ENCODE results near the gene NRP2. TPM values are rescaled to one million over a fixed set of nuclear protein-coding genes. Genes with fewer than 3 reads are reported as not detected.

NRP2 gene
- total RNA-seq, 3 donors from 2014 or later = 18.4 to 32.0 (median 23.9) TPM

DNA sequence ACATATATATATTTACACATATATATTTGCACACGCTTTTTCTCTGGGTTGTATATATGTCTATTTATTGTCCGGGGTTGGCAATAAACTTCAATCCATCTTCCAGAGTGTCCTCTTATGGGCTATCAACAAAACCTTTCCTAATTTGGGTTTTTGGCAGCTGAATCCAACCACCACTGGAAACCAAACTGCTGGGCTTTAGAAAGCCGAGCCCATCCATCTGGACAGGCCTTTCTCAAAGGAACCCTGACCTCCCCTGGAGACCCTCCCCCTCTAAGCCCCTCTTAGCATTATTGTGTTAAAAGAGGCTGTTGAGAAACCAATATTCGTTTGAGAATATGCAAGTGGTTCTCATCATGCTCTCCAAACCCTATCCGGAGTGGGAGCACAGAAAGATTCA lies 153.6 kb downstream of the NRP2 start:
- no peak for TF ChIP-seq POLR2A (IDR thresholded peaks at IDR 0.05)
- Histone ChIP-seq H3K9me3 (no peaks in the 10 kb centered on the region), H3K4me3 (no peak overlapping the region), H3K27me3 (no peaks in the 10 kb centered on the region), H3K4me1 (no peaks in the 10 kb centered on the region), H3K27ac (no peak overlapping the region), H3K36me3 (no peaks in the 10 kb centered on the region)
- intact Hi-C loops (cut with DNase I; ENCODE audit: low total_unique reads) = no loop called here
- DNase-seq (ENCODE audit: low spot score in 2 of 2) = no peak

DNA sequence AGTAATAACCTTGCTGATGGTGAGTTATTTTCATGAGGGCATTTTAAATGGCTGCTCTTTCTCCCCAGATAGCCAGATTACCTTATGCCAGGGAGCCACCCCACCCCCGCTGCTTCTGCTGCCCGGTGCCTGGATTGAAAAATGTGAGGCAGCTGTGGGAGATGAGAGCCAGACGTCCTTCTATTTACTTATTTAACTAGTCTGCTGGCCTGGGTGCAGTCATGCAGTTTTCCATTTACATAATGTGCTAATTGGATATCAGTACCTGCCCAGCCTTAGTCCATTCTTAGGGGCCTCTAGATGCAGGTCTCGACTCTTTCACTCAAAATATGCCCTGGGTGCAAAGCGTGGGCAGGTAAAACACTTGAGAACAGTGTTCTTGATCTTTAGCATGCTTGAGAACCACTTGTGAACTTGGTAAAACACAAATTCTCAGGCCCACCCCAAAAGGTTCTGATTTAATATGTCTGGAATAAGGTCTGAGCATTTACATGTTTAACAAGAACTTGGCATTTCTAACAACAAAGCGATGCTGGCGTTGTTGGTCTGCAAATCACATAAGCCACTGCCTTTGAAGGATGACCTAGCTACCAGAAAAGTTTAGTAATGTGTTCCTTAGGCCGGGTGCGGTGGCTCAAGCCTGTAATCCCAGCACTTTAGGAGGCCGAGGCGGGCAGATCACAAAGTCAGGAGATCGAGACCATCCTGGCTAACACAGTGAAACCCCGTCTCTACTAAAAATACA lies 154.3 kb downstream of the NRP2 start:
- H3K36me3 ChIP-seq = no peaks in the 10 kb centered on the region
- no peak for TF ChIP-seq POLR2AphosphoS5 (IDR thresholded peaks at IDR 0.05)
- TF ChIP-seq POLR2A (IDR thresholded peaks at IDR 0.05) = no peak
- TF ChIP-seq, protein P1, sequence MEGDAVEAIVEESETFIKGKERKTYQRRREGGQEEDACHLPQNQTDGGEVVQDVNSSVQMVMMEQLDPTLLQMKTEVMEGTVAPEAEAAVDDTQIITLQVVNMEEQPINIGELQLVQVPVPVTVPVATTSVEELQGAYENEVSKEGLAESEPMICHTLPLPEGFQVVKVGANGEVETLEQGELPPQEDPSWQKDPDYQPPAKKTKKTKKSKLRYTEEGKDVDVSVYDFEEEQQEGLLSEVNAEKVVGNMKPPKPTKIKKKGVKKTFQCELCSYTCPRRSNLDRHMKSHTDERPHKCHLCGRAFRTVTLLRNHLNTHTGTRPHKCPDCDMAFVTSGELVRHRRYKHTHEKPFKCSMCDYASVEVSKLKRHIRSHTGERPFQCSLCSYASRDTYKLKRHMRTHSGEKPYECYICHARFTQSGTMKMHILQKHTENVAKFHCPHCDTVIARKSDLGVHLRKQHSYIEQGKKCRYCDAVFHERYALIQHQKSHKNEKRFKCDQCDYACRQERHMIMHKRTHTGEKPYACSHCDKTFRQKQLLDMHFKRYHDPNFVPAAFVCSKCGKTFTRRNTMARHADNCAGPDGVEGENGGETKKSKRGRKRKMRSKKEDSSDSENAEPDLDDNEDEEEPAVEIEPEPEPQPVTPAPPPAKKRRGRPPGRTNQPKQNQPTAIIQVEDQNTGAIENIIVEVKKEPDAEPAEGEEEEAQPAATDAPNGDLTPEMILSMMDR (IDR thresholded peaks at IDR 0.05) = no peak
- no peak for DNase-seq (ENCODE audit: low spot score in 2 of 2)
- H3K9me3 ChIP-seq = no peaks in the 10 kb centered on the region
- H3K27me3 ChIP-seq = no peaks in the 10 kb centered on the region
- intact Hi-C loops (cut with DNase I; ENCODE audit: low total_unique reads) = no loop called here
- no peak overlapping the region for H3K4me3 ChIP-seq
- H3K4me1 ChIP-seq = no peaks in the 10 kb centered on the region
- no peak overlapping the region for H3K27ac ChIP-seq

DNA sequence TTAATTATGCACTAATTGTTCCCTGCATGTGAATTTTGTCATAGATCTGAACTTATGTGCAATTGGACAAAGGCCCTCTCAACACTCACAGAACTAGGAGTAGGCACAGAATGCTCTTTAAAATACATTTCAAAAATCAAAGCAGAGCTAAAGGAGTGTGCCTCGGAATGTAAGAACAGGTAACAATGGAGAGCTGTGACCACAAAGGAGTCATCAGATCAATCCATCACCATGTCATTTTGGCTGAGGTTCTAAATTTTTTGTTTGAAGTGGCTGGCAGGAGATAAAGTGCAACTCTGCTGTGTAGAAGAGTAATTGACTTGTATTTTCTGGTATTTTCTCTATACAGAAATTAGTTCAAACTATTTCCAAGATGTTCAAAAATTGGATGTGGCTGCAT lies 155.4 kb downstream of the NRP2 start:
- DNase-seq (ENCODE audit: low spot score in 2 of 2) = no peak
- Histone ChIP-seq H3K9me3 (no peaks in the 10 kb centered on the region), H3K4me1 (no peaks in the 10 kb centered on the region), H3K36me3 (no peaks in the 10 kb centered on the region), H3K27me3 (no peaks in the 10 kb centered on the region), H3K4me3 (no peak overlapping the region), H3K27ac (no peak overlapping the region)
- intact Hi-C loops (cut with DNase I; ENCODE audit: low total_unique reads) = no loop called here
- no peak for TF ChIP-seq POLR2A (IDR thresholded peaks at IDR 0.05)
- TF ChIP-seq POLR2AphosphoS5 (IDR thresholded peaks at IDR 0.05) = no peak
- TF ChIP-seq, protein P1 (IDR thresholded peaks at IDR 0.05) = no peak

DNA sequence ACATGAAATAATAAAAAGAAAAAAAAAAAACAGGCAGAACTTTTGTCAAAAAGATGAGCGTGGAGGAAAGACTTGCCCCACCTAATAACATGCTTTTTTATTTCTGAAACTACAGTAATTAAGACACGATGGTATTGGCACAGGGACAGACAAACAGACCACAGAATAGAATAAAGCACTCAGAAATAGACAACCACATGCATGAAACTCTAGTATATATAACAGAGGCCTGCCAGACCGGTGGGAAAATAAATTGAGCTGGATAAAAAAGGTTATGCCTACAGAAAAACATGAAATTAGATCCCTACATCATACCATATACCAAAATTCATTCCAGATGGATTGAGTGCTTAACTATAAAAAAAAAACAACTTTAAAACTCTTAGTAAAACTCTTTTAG lies 163.1 kb downstream of the NRP2 start:
- intact Hi-C loops (cut with DNase I; ENCODE audit: low total_unique reads) = no loop called here
- Histone ChIP-seq H3K9me3 (no peaks in the 10 kb centered on the region), H3K36me3 (no peaks in the 10 kb centered on the region), H3K4me1 (no peaks in the 10 kb centered on the region), H3K27ac (no peak overlapping the region), H3K4me3 (no peak overlapping the region), H3K27me3 (no peaks in the 10 kb centered on the region)
- no peak for DNase-seq (ENCODE audit: low spot score in 2 of 2)
- TF ChIP-seq, protein P1 (IDR thresholded peaks at IDR 0.05) = no peak
- TF ChIP-seq POLR2AphosphoS5 (IDR thresholded peaks at IDR 0.05) (no peak), POLR2A (IDR thresholded peaks at IDR 0.05) (no peak)
